CD4-positive, CD25-positive, alpha-beta regulatory T cell (primary cell): ENCODE measurements around the gene GRIK3. TPM values are rescaled to one million over a fixed set of nuclear protein-coding genes. Genes with fewer than 3 reads are reported as not detected.

Experiments used
- ATAC-seq, 2 donors: fragments of 150-1000 bp; cut with Tn5 transposase; one replicate each; pipeline ENCODE4 v1.10.0; 2021; ENCODE audit warnings: low read depth in 2 of 2, moderate number of reproducible peaks in 2 of 2, moderate library complexity in 1 of 2
- DNase-seq, 3 donors: peaks; one replicate each; pipeline versions ENCODE4 v3.0.0 to v3.0.0-alpha.2; 2012 to 2022; ENCODE audit warnings: mixed read lengths in 1 of 3
- H3K27ac ChIP-seq: one replicate; pipeline ENCODE4 v1.7.0; 2013; ENCODE audit warnings: mild to moderate bottlenecking, low read length; ENCODE audit not compliant: insufficient read depth, poor library complexity, severe bottlenecking
- H3K27me3 ChIP-seq: one replicate; pipeline ENCODE4 v1.7.0; 2013; ENCODE audit warnings: low read length; ENCODE audit not compliant: control insufficient read depth, insufficient read depth
- H3K36me3 ChIP-seq: one replicate; pipeline ENCODE4 v1.7.0; 2013; ENCODE audit warnings: mild to moderate bottlenecking, low read length, moderate library complexity; ENCODE audit not compliant: control insufficient read depth, insufficient read depth
- H3K4me1 ChIP-seq: 2 replicates; pipeline ENCODE4 v1.7.0; 2013; ENCODE audit warnings: mild to moderate bottlenecking, low read length; ENCODE audit not compliant: insufficient read depth, control insufficient read depth, poor library complexity, severe bottlenecking
- H3K4me3 ChIP-seq: one replicate; pipeline ENCODE4 v1.7.0; 2013; ENCODE audit warnings: low read depth, mild to moderate bottlenecking, low read length, moderate library complexity
- H3K9me3 ChIP-seq, 2 experiments: 1 replicate in 1 of 2; 2 replicates in 1 of 2; pipeline ENCODE4 v1.7.0; 2013; ENCODE audit warnings: low read length in 2 of 2, mild to moderate bottlenecking in 1 of 2, moderate library complexity in 1 of 2; ENCODE audit not compliant: control insufficient read depth in 2 of 2
- H3K27ac Mint-ChIP-seq, 3 donors: one replicate each; pipeline ENCODE4 v1.8.0; 2020 to 2022; ENCODE audit warnings: mild to moderate bottlenecking in 3 of 3, mixed read lengths in 3 of 3, moderate library complexity in 2 of 3
- H3K27me3 Mint-ChIP-seq: one replicate; pipeline ENCODE4 v1.8.0; 2022; ENCODE audit warnings: mild to moderate bottlenecking, mixed read lengths
- H3K36me3 Mint-ChIP-seq: one replicate; pipeline ENCODE4 v1.8.0; 2020; ENCODE audit warnings: mixed read lengths
- H3K4me1 Mint-ChIP-seq, 4 donors: one replicate each; pipeline ENCODE4 v1.8.0; 2020 to 2022; ENCODE audit warnings: mixed read lengths in 4 of 4, mild to moderate bottlenecking in 1 of 4
- H3K4me3 Mint-ChIP-seq, 4 donors: one replicate each; pipeline ENCODE4 v1.8.0; 2020 to 2022; ENCODE audit warnings: mild to moderate bottlenecking in 4 of 4, mixed read lengths in 4 of 4, moderate library complexity in 3 of 4
- H3K9me3 Mint-ChIP-seq, 7 donors: one replicate each; pipeline ENCODE4 v1.8.0; 2020 to 2022; ENCODE audit warnings: mixed read lengths in 7 of 7, mild to moderate bottlenecking in 3 of 7, moderate library complexity in 2 of 7
- polyA plus RNA-seq, 4 donors: library from polyadenylated mRNA; unstranded; fragments of 300-500 nt; fragmentation: Illumina TruSeq; gene quantifications; one replicate each; pipeline ENCODE4 v1.2.3, GENCODE V29; 2021
- total RNA-seq: library from RNA; stranded (reverse); gene quantifications from one replicate; pipeline ENCODE4 v1.2.3, GENCODE V29; 2022

GRIK3 gene
- total and polyA plus RNA-seq, 5 donors from 2014 or later: not detected

GRCh38 chr1:36765785-36766300, 268.5 kb downstream of the GRIK3 start:
- Mint-ChIP-seq H3K36me3 (no peaks in the 10 kb centered on the region), H3K4me3 (no peak overlapping the region), H3K4me1 (no peaks in the 10 kb centered on the region), H3K27me3 (peaks cover 18% of the 10 kb centered on the region), H3K27ac (no peak overlapping the region), H3K9me3 (peaks cover 0 to under 1% (median 0%) of the 10 kb centered on the region in 7 donors)
- H3K9me3 ChIP-seq: no peaks in the 10 kb centered on the region
- ATAC-seq (no peak), DNase-seq (no peak)
- no peak overlapping the region for H3K4me3 ChIP-seq
- no peaks in the 10 kb centered on the region for H3K4me1 ChIP-seq
- no peak overlapping the region for H3K27ac ChIP-seq
- no peaks in the 10 kb centered on the region for H3K36me3 ChIP-seq
- H3K27me3 ChIP-seq: peaks cover 3% of the 10 kb centered on the region

- Mint-ChIP-seq H3K9me3 (no peaks in the 10 kb centered on the region), H3K27ac (no peak overlapping the region), H3K27me3 (peaks cover 8% of the 10 kb centered on the region), H3K4me3 (no peak overlapping the region), H3K4me1 (no peaks in the 10 kb centered on the region), H3K36me3 (no peaks in the 10 kb centered on the region)
- H3K9me3 ChIP-seq: no peaks in the 10 kb centered on the region
- H3K36me3 ChIP-seq: no peaks in the 10 kb centered on the region
- no peak overlapping the region for H3K27ac ChIP-seq
- peaks cover 3% of the 10 kb centered on the region for H3K27me3 ChIP-seq
- H3K4me3 ChIP-seq: no peak overlapping the region
- no peaks in the 10 kb centered on the region for H3K4me1 ChIP-seq
- DNase-seq (no peak), ATAC-seq (no peak)
Observed at GRCh38 chr1:36764798-36765197, 269.5 kb downstream of the GRIK3 start.

GRCh38 chr1:36763771-36764170, 270.5 kb downstream of the GRIK3 start:
- Mint-ChIP-seq H3K4me3 (no peak overlapping the region), H3K9me3 (no peaks in the 10 kb centered on the region), H3K36me3 (no peaks in the 10 kb centered on the region), H3K27ac (no peak overlapping the region), H3K4me1 (no peaks in the 10 kb centered on the region), H3K27me3 (peaks cover 7% of the 10 kb centered on the region)
- H3K4me1 ChIP-seq: no peaks in the 10 kb centered on the region
- no peak overlapping the region for H3K27ac ChIP-seq
- H3K9me3 ChIP-seq: no peaks in the 10 kb centered on the region
- DNase-seq (no peak), ATAC-seq (no peak)
- no peaks in the 10 kb centered on the region for H3K36me3 ChIP-seq
- no peak overlapping the region for H3K4me3 ChIP-seq
- H3K27me3 ChIP-seq: no peaks in the 10 kb centered on the region

GRCh38 chr1:36762174-36762573, 272.1 kb downstream of the GRIK3 start:
- no peak for DNase-seq
- Mint-ChIP-seq H3K4me1 (no peaks in the 10 kb centered on the region), H3K36me3 (no peaks in the 10 kb centered on the region), H3K9me3 (no peaks in the 10 kb centered on the region), H3K27ac (no peak overlapping the region), H3K4me3 (no peak overlapping the region), H3K27me3 (no peaks in the 10 kb centered on the region)
- Histone ChIP-seq H3K36me3 (no peaks in the 10 kb centered on the region), H3K27ac (no peak overlapping the region), H3K4me3 (no peak overlapping the region), H3K27me3 (no peaks in the 10 kb centered on the region), H3K4me1 (no peaks in the 10 kb centered on the region), H3K9me3 (no peaks in the 10 kb centered on the region)
- no peak for ATAC-seq

- H3K4me1 ChIP-seq: no peaks in the 10 kb centered on the region
- no peak overlapping the region for H3K4me3 ChIP-seq
- H3K9me3 ChIP-seq: no peaks in the 10 kb centered on the region
- Mint-ChIP-seq H3K27ac (no peak overlapping the region), H3K36me3 (no peaks in the 10 kb centered on the region), H3K27me3 (no peaks in the 10 kb centered on the region), H3K9me3 (no peaks in the 10 kb centered on the region), H3K4me1 (no peaks in the 10 kb centered on the region), H3K4me3 (no peak overlapping the region)
- H3K27ac ChIP-seq: no peak overlapping the region
- no peaks in the 10 kb centered on the region for H3K36me3 ChIP-seq
- no peaks in the 10 kb centered on the region for H3K27me3 ChIP-seq
- ATAC-seq (no peak), DNase-seq (no peak)
Observed at GRCh38 chr1:36761113-36761512, 273.2 kb downstream of the GRIK3 start.

- no peaks in the 10 kb centered on the region for H3K9me3 ChIP-seq
- H3K4me1 ChIP-seq: no peaks in the 10 kb centered on the region
- H3K27ac Mint-ChIP-seq: no peak overlapping the region
- no peaks in the 10 kb centered on the region for H3K4me1 Mint-ChIP-seq
- no peaks in the 10 kb centered on the region for H3K36me3 Mint-ChIP-seq
- H3K36me3 ChIP-seq: no peaks in the 10 kb centered on the region
- H3K9me3 Mint-ChIP-seq: no peaks in the 10 kb centered on the region
- H3K27me3 ChIP-seq: no peaks in the 10 kb centered on the region
- no peak overlapping the region for H3K4me3 Mint-ChIP-seq
- H3K4me3 ChIP-seq: no peak overlapping the region
- no peak for DNase-seq
- no peak for ATAC-seq
- no peaks in the 10 kb centered on the region for H3K27me3 Mint-ChIP-seq
- no peak overlapping the region for H3K27ac ChIP-seq
Observed at GRCh38 chr1:36760081-36760480, 274.2 kb downstream of the GRIK3 start.

GRCh38 chr1:36759355-36759754, 275.0 kb downstream of the GRIK3 start:
- no peaks in the 10 kb centered on the region for H3K9me3 Mint-ChIP-seq
- no peaks in the 10 kb centered on the region for H3K36me3 ChIP-seq
- ATAC-seq: no peak

GRCh38 chr1:36755303-36756230, 278.7 kb downstream of the GRIK3 start:
- no peak overlapping the region for H3K27ac ChIP-seq
- H3K27me3 Mint-ChIP-seq: no peaks in the 10 kb centered on the region
- H3K4me1 Mint-ChIP-seq: no peaks in the 10 kb centered on the region
- no peaks in the 10 kb centered on the region for H3K9me3 ChIP-seq
- no peaks in the 10 kb centered on the region for H3K36me3 ChIP-seq
- H3K4me3 ChIP-seq: no peak overlapping the region
- DNase-seq: no peak
- H3K27me3 ChIP-seq: no peaks in the 10 kb centered on the region
- no peak overlapping the region for H3K4me3 Mint-ChIP-seq
- H3K27ac Mint-ChIP-seq: no peak overlapping the region
- no peaks in the 10 kb centered on the region for H3K36me3 Mint-ChIP-seq
- H3K4me1 ChIP-seq: no peaks in the 10 kb centered on the region
- H3K9me3 Mint-ChIP-seq: no peaks in the 10 kb centered on the region
- ATAC-seq: no peak

More at GRCh38 chr1:36759355-36759754, 275.0 kb downstream of the GRIK3 start:
- H3K4me1 ChIP-seq: no peaks in the 10 kb centered on the region
- DNase-seq: no peak
- no peaks in the 10 kb centered on the region for H3K36me3 Mint-ChIP-seq
- H3K27me3 Mint-ChIP-seq: no peaks in the 10 kb centered on the region
- H3K27ac Mint-ChIP-seq: no peak overlapping the region
- H3K9me3 ChIP-seq: no peaks in the 10 kb centered on the region
- H3K4me3 Mint-ChIP-seq: no peak overlapping the region
- H3K27me3 ChIP-seq: no peaks in the 10 kb centered on the region
- H3K27ac ChIP-seq: no peak overlapping the region
- H3K4me1 Mint-ChIP-seq: no peaks in the 10 kb centered on the region
- no peak overlapping the region for H3K4me3 ChIP-seq
